ENCODE results near the gene WDR45B. TPM values are rescaled to one million over a fixed set of nuclear protein-coding genes. Genes with fewer than 3 reads are reported as not detected.

The WDR45B gene
- total RNA-seq, 1 experiment from 2014 or later, result 203 TPM

DNA sequence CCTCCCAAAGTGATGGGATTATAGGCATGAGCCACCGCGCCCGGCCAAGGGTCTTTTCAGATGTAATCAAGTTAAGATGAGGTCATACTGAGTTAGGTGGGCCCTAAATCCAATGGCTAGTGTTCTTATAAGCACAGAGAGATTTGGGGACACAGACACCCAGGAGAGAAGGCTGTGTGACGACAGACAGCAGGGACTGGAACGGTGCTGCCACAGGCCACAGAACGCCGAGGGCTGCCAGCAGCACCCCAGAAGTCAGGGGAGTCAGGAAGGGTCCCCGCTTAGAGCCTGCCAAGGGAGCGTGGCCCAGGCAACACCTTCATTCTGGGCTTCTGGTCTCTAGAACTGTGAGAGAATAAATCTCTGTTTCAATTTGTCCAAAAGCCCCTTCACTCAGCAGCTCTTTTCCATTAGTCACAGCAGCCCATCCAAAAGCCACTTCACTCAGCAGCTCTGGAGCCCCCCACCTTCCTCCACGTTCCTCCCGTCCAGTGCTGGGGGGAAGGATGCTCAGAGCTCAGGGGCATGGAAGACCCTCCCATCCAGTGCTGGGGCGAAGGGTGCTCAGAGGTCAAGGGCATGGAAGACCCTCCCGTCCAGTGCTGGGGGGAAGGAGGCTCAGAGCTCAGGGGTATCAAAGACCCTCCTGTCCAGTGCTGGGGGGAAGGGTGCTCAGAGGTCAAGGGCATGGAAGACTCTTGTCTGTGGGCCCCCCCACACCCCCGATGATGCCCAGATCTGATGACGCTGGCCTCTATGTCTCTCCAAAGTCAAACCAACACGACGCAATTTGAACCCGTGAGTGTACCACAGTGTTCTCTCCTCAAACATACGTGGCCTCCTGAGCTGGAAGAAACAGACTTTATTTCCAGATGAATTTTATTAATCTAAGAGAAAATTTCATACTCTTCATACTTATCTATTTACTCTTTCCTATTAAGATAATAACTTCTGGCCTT lies 38.4 kb upstream of the WDR45B start:
- no peaks in the 10 kb centered on the region for H3K36me3 ChIP-seq
- H3K9me3 ChIP-seq (replicated peaks), result peaks cover 4% of the 10 kb centered on the region; the same call in 1 of the 2 replicates
- no peak overlapping the region for H3K4me3 ChIP-seq
- no peaks in the 10 kb centered on the region for H3K27me3 ChIP-seq (replicated peaks)
- no peaks in the 10 kb centered on the region for H3K4me1 ChIP-seq (replicated peaks)
- DNase-seq (ENCODE audit: low read depth in 1 of 2, low spot score in 2 of 2), result no peak
- no peak overlapping the region for H3K27ac ChIP-seq

DNA sequence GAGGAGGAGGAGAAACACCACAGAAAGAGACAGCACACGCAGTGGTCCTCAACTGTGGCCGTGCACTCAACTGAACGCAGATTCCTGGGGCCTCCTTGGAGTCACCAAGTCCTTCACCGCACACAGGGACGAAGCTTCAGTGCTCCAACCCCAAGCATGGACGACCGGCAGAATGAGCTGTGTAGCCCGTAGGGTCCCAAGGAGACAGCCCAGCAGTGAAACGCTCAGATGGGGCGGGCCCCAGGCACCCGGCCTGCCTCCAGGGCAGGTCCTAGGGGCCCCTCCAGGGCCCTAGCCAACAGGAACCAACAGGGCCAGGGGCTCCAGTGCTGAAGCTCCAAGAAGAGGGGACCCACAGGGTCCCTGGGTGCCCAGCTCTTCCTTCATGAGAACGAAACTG lies 37.0 kb upstream of the WDR45B start:
- DNase-seq (ENCODE audit: low read depth in 1 of 2, low spot score in 2 of 2), result no peak
- no peaks in the 10 kb centered on the region for H3K27me3 ChIP-seq (replicated peaks)
- H3K4me3 ChIP-seq, result no peak overlapping the region
- H3K9me3 ChIP-seq (replicated peaks), result peaks cover 9% of the 10 kb centered on the region
- no peaks in the 10 kb centered on the region for H3K4me1 ChIP-seq (replicated peaks)
- H3K27ac ChIP-seq, result no peak overlapping the region
- H3K36me3 ChIP-seq, result no peaks in the 10 kb centered on the region

DNA sequence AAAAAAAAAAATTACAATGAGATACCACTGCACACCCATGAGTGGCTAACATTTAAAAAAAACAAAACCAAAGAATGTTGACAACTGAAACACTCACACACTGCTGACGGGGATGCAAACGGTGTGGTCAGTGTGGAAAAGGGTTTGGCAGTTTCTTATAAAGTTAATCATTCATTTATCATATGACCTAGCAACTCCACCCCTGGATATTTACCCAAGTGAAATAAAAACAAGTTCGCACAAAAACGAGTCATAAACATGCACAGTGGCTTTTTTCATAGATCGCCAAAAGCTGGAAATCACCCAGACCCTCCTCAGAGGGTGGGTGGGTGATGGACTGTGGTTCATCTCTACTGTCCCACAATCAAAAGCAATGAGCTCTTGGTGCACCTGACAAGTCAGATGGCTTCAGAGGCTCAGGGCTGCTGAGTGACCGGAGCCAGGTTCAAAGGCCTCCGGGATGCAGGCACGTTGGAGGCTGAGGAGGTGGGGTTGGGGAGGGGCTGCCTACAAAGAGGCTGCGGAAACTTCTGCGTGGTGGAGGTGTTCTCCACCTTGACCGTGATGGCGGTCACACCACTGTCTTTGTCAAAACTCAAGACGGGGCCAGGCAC lies 36.1 kb upstream of the WDR45B start:
- Histone ChIP-seq H3K36me3 (no peaks in the 10 kb centered on the region), H3K4me3 (no peak overlapping the region), H3K9me3 (replicated peaks) (peaks cover 9% of the 10 kb centered on the region), H3K27me3 (replicated peaks) (no peaks in the 10 kb centered on the region), H3K27ac (no peak overlapping the region), H3K4me1 (replicated peaks) (no peaks in the 10 kb centered on the region)
- no peak for DNase-seq (ENCODE audit: low read depth in 1 of 2, low spot score in 2 of 2)

DNA sequence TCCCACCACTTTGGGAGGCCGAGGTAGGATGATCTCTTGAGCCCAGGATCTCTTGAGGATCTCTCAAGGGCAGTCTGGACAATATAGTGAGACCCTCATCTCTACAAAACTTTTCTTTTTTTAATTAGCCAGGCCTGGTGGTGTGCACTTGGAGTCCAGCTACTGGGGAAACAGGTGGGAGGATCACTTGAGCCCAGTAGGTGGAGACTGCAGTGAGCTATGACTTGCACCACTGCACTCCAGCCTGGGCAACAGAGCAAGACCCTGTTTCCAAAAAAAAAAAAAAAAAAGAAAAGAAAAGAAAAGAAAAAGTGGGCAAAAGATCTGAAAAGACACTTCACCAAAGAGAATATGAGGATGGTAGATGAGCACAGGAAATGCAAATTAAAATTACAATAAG lies 35.3 kb upstream of the WDR45B start:
- Histone ChIP-seq H3K9me3 (replicated peaks) (peaks cover 9% of the 10 kb centered on the region), H3K4me3 (no peak overlapping the region), H3K27me3 (replicated peaks) (no peaks in the 10 kb centered on the region), H3K27ac (no peak overlapping the region), H3K36me3 (no peaks in the 10 kb centered on the region), H3K4me1 (replicated peaks) (no peaks in the 10 kb centered on the region)
- DNase-seq (ENCODE audit: low read depth in 1 of 2, low spot score in 2 of 2), result no peak

DNA sequence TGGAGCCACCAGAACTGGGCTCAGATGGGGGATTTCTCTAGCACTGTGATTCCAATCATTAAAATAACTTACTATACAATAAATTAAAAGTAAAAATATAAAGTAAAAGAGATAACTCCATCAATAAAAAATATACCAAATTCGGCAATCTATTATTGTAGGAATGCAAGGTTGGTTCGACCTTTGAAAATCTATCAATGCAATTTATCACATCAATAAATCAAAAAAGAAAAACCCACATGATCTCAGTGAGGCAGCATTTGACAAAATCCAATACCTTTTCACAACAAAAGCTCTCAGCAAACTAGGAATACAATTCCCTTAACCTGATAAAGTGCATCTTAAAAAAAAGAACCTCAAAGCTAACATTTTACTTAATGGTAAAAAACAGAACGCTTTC lies 33.3 kb upstream of the WDR45B start:
- H3K4me3 ChIP-seq, result no peak overlapping the region
- no peaks in the 10 kb centered on the region for H3K36me3 ChIP-seq
- H3K4me1 ChIP-seq (replicated peaks), result no peaks in the 10 kb centered on the region
- H3K9me3 ChIP-seq (replicated peaks), result peaks cover 9% of the 10 kb centered on the region
- no peak for DNase-seq (ENCODE audit: low read depth in 1 of 2, low spot score in 2 of 2)
- H3K27ac ChIP-seq, result no peak overlapping the region
- H3K27me3 ChIP-seq (replicated peaks), result no peaks in the 10 kb centered on the region

DNA sequence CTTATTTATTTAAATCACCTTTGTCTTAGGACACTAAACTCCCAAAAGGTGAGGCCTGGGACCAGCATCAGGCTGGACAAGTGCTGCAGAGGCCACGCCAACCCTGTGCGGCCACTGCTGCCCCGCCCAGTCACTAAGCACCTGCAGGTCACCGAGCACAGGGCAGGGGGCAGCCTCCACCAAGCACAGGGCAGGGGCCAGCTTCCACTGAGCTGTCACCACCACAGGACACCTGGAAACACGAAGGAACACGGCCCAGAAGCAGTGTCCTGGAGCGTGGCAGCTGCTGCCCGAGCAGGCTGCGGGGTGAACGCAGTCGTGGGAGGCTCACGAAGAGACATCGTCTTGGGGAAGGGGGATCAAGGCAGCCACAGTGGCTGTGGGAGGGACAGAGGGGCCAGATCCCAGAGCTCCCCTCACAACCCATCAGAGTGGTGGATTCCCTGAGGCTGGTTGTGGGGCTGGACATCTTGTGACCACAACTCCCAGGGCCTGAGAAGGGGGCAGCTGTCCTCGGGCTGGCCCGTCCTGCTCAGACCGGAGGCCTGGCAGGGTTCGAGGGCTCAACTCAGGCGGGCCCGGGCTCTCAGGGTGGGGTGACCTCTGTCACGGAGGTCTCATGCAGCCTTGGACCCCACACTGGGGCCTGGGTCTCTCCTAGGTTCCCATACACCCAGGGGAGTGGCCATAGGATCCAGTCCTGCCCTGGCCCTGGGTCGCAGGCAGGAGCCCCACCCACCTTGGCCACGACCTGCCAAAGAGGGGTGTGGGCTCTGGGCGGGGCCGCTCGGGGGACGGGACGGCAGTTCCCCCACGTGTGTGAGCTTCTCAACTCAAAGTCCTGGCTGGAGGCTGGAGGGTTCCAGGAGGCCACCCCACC lies 31.6 kb upstream of the WDR45B start:
- H3K4me3 ChIP-seq, result no peak overlapping the region
- H3K27me3 ChIP-seq (replicated peaks), result no peaks in the 10 kb centered on the region
- H3K27ac ChIP-seq, result no peak overlapping the region
- no peaks in the 10 kb centered on the region for H3K36me3 ChIP-seq
- peaks cover 9% of the 10 kb centered on the region for H3K9me3 ChIP-seq (replicated peaks)
- DNase-seq (ENCODE audit: low read depth in 1 of 2, low spot score in 2 of 2), result no peak
- H3K4me1 ChIP-seq (replicated peaks), result no peaks in the 10 kb centered on the region

DNA sequence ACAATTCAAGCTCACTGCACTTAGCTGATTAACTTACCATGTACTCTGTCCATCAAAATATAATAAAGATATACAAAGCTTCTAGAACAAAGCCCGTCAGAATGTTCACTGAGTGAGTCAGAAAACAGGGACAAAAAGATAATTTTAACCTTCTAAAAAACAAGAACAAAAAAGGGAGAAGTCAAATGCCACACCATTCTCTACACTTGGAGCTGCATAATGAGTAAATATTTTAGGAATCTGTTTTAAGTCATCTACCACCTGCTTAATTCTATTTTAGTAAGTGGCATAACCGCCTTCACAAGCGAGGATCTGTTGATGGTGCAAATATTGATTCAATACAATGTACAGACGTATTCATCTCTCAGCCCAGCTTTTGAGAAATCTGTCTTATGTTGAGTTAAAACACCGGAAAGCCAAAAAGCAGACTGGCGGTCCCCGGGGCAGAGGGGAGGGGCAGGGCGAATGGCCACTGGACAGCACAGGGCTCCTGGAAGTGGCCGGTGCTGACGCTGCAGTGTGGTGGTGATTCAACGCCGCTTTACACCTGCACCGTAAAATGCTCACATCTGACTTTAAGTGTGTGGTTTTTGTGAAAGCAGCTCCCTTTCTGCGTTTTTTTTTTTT lies 30.1 kb upstream of the WDR45B start:
- Histone ChIP-seq H3K9me3 (replicated peaks) (peaks cover 9% of the 10 kb centered on the region), H3K36me3 (no peaks in the 10 kb centered on the region), H3K4me1 (replicated peaks) (no peaks in the 10 kb centered on the region), H3K4me3 (no peak overlapping the region), H3K27me3 (replicated peaks) (no peaks in the 10 kb centered on the region), H3K27ac (no peak overlapping the region)
- no peak for DNase-seq (ENCODE audit: low read depth in 1 of 2, low spot score in 2 of 2)

DNA sequence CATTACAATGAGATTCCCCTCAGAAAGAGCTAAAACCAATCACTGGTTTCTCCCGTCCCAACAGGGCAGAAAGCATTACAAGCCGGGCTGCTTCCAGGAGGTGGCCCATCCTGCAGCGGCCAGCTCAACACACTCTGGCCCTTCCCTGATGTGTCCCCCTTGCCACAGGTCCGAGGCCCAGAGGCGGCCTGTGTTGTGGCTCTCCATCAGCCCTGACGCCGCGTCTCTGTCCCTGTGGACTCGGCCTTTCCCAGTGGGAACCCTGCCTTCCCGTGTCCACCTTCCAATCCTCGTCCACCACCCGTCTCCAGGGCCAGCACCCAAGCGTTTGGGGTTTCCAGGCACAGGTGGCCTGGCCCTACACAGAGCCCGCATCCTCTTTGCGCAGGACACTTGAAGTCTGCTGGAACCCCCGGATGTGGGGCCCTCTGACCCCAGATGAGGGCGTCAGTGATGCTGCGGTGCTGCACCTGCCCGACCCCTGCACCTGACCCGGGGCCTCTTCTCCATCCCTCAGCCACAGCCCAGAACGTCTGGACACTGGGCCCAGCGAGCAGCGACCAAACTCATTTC lies 29.2 kb upstream of the WDR45B start:
- H3K27ac ChIP-seq, result no peak overlapping the region
- no peak for DNase-seq (ENCODE audit: low read depth in 1 of 2, low spot score in 2 of 2)
- no peak overlapping the region for H3K4me3 ChIP-seq
- peaks cover 9% of the 10 kb centered on the region for H3K9me3 ChIP-seq (replicated peaks)
- H3K4me1 ChIP-seq (replicated peaks), result no peaks in the 10 kb centered on the region
- H3K36me3 ChIP-seq, result no peaks in the 10 kb centered on the region
- no peaks in the 10 kb centered on the region for H3K27me3 ChIP-seq (replicated peaks)

DNA sequence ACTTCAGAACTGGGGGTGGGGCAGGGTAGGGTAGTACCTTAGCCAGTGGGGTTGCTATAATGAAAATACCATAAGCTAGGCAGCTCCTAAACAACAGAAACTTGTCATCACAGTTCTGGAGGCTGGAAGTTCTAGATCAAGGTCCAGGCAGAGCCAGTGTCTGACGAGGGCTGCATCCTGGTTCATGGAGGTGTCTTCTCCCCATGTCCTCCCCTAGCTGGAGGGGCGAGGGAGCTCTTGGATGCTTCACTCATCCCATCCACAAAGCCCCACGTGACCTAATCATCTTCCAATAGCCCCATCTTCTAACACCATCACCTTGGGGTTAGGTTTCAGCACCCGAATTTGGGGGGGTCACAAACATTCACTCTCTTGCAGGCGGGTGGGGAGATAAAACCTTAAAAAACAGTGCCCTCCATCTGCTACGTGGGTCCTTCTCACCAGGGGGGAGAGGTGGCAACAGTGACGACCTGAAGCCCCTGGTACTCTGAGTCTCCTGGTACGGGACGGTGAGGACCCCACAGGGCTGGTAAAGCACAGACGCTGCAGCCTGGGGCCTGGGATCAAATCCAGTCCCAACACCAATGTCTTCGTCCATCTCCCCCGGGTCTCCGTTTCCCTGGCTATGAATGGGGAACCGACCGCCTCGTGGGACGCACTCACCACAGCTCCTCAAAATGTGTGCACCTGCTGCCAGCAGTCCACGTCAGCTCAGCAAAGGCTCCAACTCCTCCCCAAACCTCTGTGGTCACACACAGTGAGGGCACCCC lies 27.4 kb upstream of the WDR45B start:
- no peaks in the 10 kb centered on the region for H3K9me3 ChIP-seq (replicated peaks)
- no peaks in the 10 kb centered on the region for H3K4me1 ChIP-seq (replicated peaks)
- H3K36me3 ChIP-seq, result no peaks in the 10 kb centered on the region
- H3K4me3 ChIP-seq, result no peak overlapping the region
- no peaks in the 10 kb centered on the region for H3K27me3 ChIP-seq (replicated peaks)
- no peak for DNase-seq (ENCODE audit: low read depth in 1 of 2, low spot score in 2 of 2)
- no peak overlapping the region for H3K27ac ChIP-seq

DNA sequence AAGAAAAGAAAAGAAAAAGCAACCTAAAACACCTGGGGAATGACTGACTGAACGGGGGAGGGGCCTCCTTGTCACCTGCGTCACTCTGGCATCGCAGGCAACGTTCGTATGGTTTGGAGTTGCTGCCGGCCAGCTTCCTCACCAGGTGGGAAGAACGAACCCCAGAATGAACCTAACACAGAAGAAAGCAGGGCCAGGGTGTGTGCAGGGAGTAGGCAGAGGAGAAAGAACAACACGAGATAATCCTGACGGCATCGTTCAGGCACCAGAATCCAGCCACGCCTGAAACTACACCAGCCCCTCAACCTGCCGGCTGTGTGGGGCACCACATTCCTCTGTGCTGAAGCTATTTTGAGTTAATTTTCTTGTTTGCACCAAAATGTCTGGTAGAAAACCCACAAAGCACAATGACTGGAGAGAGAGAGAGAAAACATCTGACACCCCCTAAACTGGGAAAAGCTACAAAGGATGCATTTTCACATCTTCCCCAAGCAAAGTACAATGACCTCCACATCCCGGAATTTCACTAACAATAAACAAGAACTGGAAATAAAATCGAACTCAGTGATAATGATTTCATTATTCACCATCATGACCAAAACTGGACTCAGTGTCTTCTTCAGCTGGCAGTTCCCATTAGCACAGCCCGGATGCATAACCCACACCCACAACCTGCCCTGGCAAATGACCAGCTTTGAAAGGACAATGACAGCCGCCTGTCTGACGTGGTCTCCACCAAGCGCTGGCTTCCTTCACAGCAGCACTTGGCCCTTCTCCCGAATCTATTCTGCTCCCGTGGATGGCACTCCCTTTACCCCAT lies 26.6 kb upstream of the WDR45B start:
- Histone ChIP-seq H3K27me3 (replicated peaks) (no peaks in the 10 kb centered on the region), H3K27ac (no peak overlapping the region), H3K4me1 (replicated peaks) (no peaks in the 10 kb centered on the region), H3K36me3 (no peaks in the 10 kb centered on the region), H3K4me3 (no peak overlapping the region), H3K9me3 (replicated peaks) (no peaks in the 10 kb centered on the region)
- no peak for DNase-seq (ENCODE audit: low read depth in 1 of 2, low spot score in 2 of 2)

DNA sequence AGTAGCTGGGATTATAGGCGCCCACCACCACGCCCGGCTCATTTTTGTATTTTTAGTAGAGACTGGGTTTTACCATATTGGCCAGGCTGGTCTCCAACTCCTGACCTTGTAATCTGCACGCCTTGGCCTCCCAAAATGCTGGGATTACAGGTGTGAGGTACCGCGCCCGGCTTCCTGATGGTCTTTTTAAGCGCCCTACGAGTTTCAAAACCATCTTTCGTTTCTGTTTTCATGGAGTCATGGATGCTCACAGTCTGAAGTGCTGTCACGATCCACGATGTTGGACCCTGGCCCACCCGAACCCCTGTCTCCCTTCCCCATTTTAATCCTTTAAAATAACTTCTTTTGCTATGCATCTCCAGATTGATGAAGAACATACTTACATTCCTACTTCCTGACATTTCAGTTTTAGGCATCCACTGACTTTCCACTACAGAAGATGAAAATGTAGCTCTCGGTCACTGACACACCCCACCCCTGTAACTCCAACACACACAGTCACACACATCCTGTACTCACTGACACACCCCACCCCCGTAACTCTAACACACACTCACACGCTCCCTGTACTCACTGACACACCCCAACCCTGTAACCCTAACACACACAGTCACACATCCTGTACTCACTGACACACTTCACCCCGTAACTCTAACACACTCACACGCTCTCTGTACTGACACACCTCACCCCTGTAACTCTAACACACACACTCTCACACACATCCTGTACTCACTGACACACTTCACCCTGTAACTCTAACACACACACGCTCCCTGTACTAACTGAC lies 22.6 kb upstream of the WDR45B start:
- DNase-seq (ENCODE audit: low read depth in 1 of 2, low spot score in 2 of 2), result no peak
- H3K9me3 ChIP-seq (replicated peaks), result no peaks in the 10 kb centered on the region
- H3K4me1 ChIP-seq (replicated peaks), result peaks cover 7% of the 10 kb centered on the region
- H3K27me3 ChIP-seq (replicated peaks), result no peaks in the 10 kb centered on the region
- no peak overlapping the region for H3K27ac ChIP-seq
- no peak overlapping the region for H3K4me3 ChIP-seq
- H3K36me3 ChIP-seq, result no peaks in the 10 kb centered on the region

Measured in SJSA1 (cell line).